Measurements from ENCODE around the gene IRF1. TPM values are rescaled to one million over a fixed set of nuclear protein-coding genes. Genes with fewer than 3 reads are reported as not detected.
A peak's percentile ranks its signal among the peaks of the same experiment; 100 is the strongest.

The IRF1 gene
- total and polyA plus RNA-seq, 2 of the 4 experiments (the other 2 are of a cell fraction) = 11.1 to 18.9 TPM

- H2AK9ac ChIP-seq (replicated peaks; ENCODE audit: low read depth, low read length, poor library complexity) = peak overlapping the region; percentile 12
- H3K4me1 ChIP-seq (ENCODE audit: control insufficient read depth, insufficient read depth, low read length) = peaks cover 33% of the 10 kb centered on the region
- no TSS peak for BruUV-seq (replicated peaks)
- peak overlapping the region; percentile 67; the same call in 1 of the 2 replicates for H2AK5ac ChIP-seq (ENCODE audit: low read depth, low read length)
- peaks cover 0 to 20% of the 10 kb centered on the region in 2 experiments; a peak in 2 of 4 replicates for H3K79me1 ChIP-seq (ENCODE audit: low read depth in 1 of 2, low read length in 2 of 2)
- H4K91ac ChIP-seq (ENCODE audit: insufficient read depth, low read depth, low read length) = peak overlapping the region; percentile 36; the same call in 1 of the 2 replicates
- no peak overlapping the region for H3K9ac ChIP-seq (ENCODE audit: low read depth, low read length)
- DNase-seq = no peak
- CTCF ChIA-PET = interaction anchor here (1.3 to 1.7 kb wide), 2 partner anchors 10 to 37 kb away, joined by 4 to 5 read pairs; no protein-coding TSS in a partner anchor
- no peaks in the 10 kb centered on the region for H3K9me3 ChIP-seq (ENCODE audit: control insufficient read depth, insufficient read depth, low read length)
- no peak overlapping the region for H3K27ac ChIP-seq (ENCODE audit: insufficient read depth, low read length)
- H2BK5ac ChIP-seq (ENCODE audit: low read depth, low read length, poor library complexity, severe bottlenecking) = no peak overlapping the region
- 0 out of 2 replicates have a peak overlapping the region, but pooled peaks have one; percentile 14 for H3K23ac ChIP-seq (ENCODE audit: low read depth, low read length)
- peak overlapping the region; percentile 84; the same call in 1 of the 2 replicates for H3K14ac ChIP-seq (replicated peaks; ENCODE audit: low read depth, low read length)
- H3K27me3 ChIP-seq (ENCODE audit: control insufficient read depth, insufficient read depth, low read length) = no peaks in the 10 kb centered on the region
- peak overlapping the region; percentile 28 for H2BK120ac ChIP-seq (ENCODE audit: low read depth, low read length)
- no peak overlapping the region for H3K4me3 ChIP-seq (ENCODE audit: insufficient read depth, low read depth, low read length)
- H2BK15ac ChIP-seq (ENCODE audit: low read depth, low read length) = peak overlapping the region; percentile 36; the same call in 1 of the 3 replicates
- intact Hi-C loops (cut with micrococcal nuclease) (no loop called here), in situ Hi-C loops (cut with MboI; ENCODE audit: low sequenced_read_pairs) (no loop called here), dilution Hi-C loops (cut with HindIII; ENCODE audit: low sequenced_read_pairs, unreplicated experiment) (no loop called here)
- H3K9me1 ChIP-seq (ENCODE audit: insufficient read depth, low read length) = peaks cover 35% of the 10 kb centered on the region
- H4K5ac ChIP-seq (ENCODE audit: low read depth, low read length) = no peak overlapping the region
- no peaks in the 10 kb centered on the region for H4K20me1 ChIP-seq (ENCODE audit: insufficient read depth, low read length)
- H4K8ac ChIP-seq (ENCODE audit: low read depth in 2 of 2, low read length in 2 of 2) = peak overlapping the region; percentile 12 to 55; a peak in 2 of 4 replicates
- H3K18ac ChIP-seq (ENCODE audit: low read depth, low read length) = no peak overlapping the region
- no peak overlapping the region for H3K4me2 ChIP-seq (ENCODE audit: low read depth, low read length)
- POLR2A ChIA-PET (ENCODE audit: unreplicated experiment) = no interaction called here
- peak overlapping the region; percentile 80 for H3K4ac ChIP-seq (ENCODE audit: low read depth, low read length)
- H3K56ac ChIP-seq (ENCODE audit: extremely low read depth, insufficient read depth, low read length) = no peak overlapping the region
- no peak overlapping the region for H2AFZ ChIP-seq (replicated peaks; ENCODE audit: low read length, poor library complexity)
- no peak overlapping the region for H2BK20ac ChIP-seq (ENCODE audit: low read depth, low read length)
- no peak for TF ChIP-seq NFE2L2 (IDR thresholded peaks at IDR 0.05; ENCODE audit: low read depth, low read length)
- TF ChIP-seq BHLHE40 (IDR thresholded peaks at IDR 0.05; ENCODE audit: low read depth, low read length) = no peak
- no peak for TF ChIP-seq MXI1 (IDR thresholded peaks at IDR 0.05; ENCODE audit: borderline replicate concordance, low read depth, low read length)
- no peak for TF ChIP-seq CTCF (conservative IDR thresholded peaks at IDR 0.05; ENCODE audit: low read depth, low read length)
- 80% methylated on average over 1 of the region's 5 CpGs; no CpG with 5 or more reads in 1 of the 2 experiments for WGBS, 2 experiments (ENCODE audit: extremely low coverage in 2 of 2, insufficient read length in 1 of 2)
- ATAC-seq (ENCODE audit: low read depth) = no peak
- H3K36me3 ChIP-seq (ENCODE audit: control insufficient read depth, insufficient read depth, low read length) = no peaks in the 10 kb centered on the region
Measured at GRCh38 chr5:132463811-132464155, 26.8 kb downstream of the IRF1 start.
